NB4 (cell line): ENCODE measurements around the gene SPAG8.

Experiments used
- DNase-seq: peaks from one replicate; pipeline ENCODE4 v3.0.0; 2010; ENCODE audit warnings: low read depth
- H3K4me3 ChIP-seq: one replicate; pipeline ENCODE4 v1.5.1; 2011; ENCODE audit warnings: mild to moderate bottlenecking, low read depth, low read length, moderate library complexity
- MYC ChIP-seq: IDR thresholded peaks from 2 replicates; pipeline ENCODE4 v1.6.1; 2011; ENCODE audit warnings: low read depth, low read length
- POLR2A ChIP-seq: IDR thresholded peaks from 2 replicates; pipeline ENCODE4 v1.6.1; 2011; ENCODE audit warnings: mild to moderate bottlenecking; ENCODE audit not compliant: insufficient read length; ENCODE audit errors: extremely low read depth
- TF ChIP-seq, protein P1 (sequence below): IDR thresholded peaks from 2 replicates; pipeline ENCODE4 v1.6.1; 2011; ENCODE audit warnings: low read depth, low read length
- TF ChIP-seq, protein P2 (sequence below): IDR thresholded peaks from one replicate; pipeline ENCODE4 v1.5.1; 2012; ENCODE audit warnings: low read depth, low read length

The SPAG8 gene

GRCh38 chr9:35834260-35835215, 22.5 kb upstream of the SPAG8 start:
- H3K4me3 ChIP-seq = no peak overlapping the region
- TF ChIP-seq, protein P1, sequence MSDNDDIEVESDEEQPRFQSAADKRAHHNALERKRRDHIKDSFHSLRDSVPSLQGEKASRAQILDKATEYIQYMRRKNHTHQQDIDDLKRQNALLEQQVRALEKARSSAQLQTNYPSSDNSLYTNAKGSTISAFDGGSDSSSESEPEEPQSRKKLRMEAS = no peak
- TF ChIP-seq POLR2A (no peak), MYC (no peak)
- TF ChIP-seq, protein P2, sequence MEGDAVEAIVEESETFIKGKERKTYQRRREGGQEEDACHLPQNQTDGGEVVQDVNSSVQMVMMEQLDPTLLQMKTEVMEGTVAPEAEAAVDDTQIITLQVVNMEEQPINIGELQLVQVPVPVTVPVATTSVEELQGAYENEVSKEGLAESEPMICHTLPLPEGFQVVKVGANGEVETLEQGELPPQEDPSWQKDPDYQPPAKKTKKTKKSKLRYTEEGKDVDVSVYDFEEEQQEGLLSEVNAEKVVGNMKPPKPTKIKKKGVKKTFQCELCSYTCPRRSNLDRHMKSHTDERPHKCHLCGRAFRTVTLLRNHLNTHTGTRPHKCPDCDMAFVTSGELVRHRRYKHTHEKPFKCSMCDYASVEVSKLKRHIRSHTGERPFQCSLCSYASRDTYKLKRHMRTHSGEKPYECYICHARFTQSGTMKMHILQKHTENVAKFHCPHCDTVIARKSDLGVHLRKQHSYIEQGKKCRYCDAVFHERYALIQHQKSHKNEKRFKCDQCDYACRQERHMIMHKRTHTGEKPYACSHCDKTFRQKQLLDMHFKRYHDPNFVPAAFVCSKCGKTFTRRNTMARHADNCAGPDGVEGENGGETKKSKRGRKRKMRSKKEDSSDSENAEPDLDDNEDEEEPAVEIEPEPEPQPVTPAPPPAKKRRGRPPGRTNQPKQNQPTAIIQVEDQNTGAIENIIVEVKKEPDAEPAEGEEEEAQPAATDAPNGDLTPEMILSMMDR = no peak
- DNase-seq = no peak

DNA sequence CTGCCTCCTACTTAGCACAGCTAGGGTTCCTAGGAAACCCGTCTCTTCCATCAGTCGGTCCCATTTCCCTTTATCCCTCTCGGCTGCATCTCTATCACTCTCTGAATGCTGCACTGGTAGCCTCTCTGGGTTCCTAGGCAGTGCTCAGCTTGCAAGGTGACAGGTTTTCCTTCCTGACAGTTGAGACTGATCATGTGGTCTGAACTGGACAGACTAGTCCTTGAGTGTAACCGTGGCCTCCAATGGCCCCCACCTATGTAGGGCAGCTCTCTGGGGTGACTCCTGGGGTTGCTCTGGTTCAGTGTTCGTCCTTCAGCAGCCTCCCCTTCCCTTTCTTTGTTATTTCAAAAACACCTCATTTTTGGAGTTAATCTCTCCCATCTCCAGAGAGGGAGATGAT, 20.8 kb upstream of the SPAG8 start:
- TF ChIP-seq POLR2A (no peak), MYC (no peak)
- TF ChIP-seq, protein P2 = no peak
- TF ChIP-seq, protein P1 = no peak
- no peak for DNase-seq
- H3K4me3 ChIP-seq = no peak overlapping the region

DNA sequence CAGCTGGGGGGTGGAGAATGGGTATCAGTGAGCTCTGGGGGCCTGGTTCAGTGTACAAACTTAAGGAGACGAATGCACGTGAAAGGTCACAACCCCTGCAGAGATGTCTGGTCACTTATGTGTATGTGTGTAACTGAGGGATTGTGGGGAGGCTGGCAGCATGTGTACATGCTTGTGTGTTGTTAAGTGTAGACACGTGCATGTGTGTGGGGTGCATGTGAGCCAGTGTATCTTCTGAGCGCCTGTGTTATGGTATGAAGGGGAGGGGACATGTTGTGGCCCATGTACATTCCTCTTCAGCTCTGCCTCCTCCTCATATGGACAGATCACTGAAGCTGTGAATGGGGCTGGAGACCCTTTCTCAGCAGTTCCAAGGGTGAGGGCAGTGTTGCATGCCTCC, 19.0 kb upstream of the SPAG8 start:
- TF ChIP-seq, protein P1 = no peak
- TF ChIP-seq, protein P2 = no peak
- TF ChIP-seq POLR2A (no peak), MYC (no peak)
- no peak for DNase-seq
- H3K4me3 ChIP-seq = no peak overlapping the region

DNA sequence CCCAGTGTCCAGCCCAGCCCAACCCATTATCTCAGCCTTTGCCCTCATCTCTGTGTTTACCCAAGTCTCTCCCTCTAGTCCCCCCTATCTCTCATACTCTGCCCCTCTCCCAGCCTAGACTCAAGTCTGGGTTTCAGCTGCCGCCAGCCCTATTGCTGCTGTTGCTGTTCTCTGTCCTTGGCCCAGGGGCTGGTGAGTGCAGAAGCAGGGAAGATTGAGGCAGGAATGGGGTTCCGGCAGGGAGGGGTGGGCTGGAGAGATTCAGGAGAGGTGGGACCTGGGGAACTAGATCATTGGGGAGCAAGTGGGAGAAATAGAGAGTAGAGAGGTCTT, 17.7 kb upstream of the SPAG8 start:
- no peak for DNase-seq
- no peak overlapping the region for H3K4me3 ChIP-seq
- TF ChIP-seq POLR2A (no peak), MYC (no peak)
- TF ChIP-seq, protein P1 = no peak
- TF ChIP-seq, protein P2 = no peak

- H3K4me3 ChIP-seq = peak within 1 kb of the TSS; percentile 53
- peak; percentile 24 for TF ChIP-seq POLR2A
- TF ChIP-seq, protein P1 = no peak
- TF ChIP-seq, protein P2 = no peak
- TF ChIP-seq MYC = no peak
- peak; percentile 84 for DNase-seq
Measured at GRCh38 chr9:35829084-35829763, 17.2 kb upstream of the SPAG8 start, which contains the start of gene TMEM8B. Gene TMEM8B (plus strand): TSS chr9:35829228. CDS start chr9:35829448, 220 bp downstream.
